Lung (tissue), 12 donors: Measurements from ENCODE around the gene TXNRD2. TPM values are rescaled to one million over a fixed set of nuclear protein-coding genes. Genes with fewer than 3 reads are reported as not detected.

Source experiments
- ATAC-seq: fragments of 200-7000 bp; cut with Tn5 transposase; one replicate; pipeline ENCODE4 v1.9.1; 2020; ENCODE audit warnings: moderate number of reproducible peaks; ENCODE audit not compliant: insufficient read depth, low FRiP score
- DNase-seq, 3 donors: peaks; one replicate each; pipeline ENCODE4 v3.0.0-alpha.2; 2013 to 2017
- H3K27ac ChIP-seq, 2 donors: one replicate each; pipeline ENCODE4 v1.5.1; 2013; ENCODE audit warnings: mild to moderate bottlenecking in 2 of 2, moderate library complexity in 2 of 2, control low read depth in 1 of 2, inconsistent platforms in 1 of 2, low read depth in 1 of 2, low read length in 1 of 2
- H3K27me3 ChIP-seq, 3 donors: one replicate each; pipeline ENCODE4 v1.5.1; 2013; ENCODE audit warnings: low read length in 2 of 3; ENCODE audit not compliant: control insufficient read depth in 3 of 3, insufficient read depth in 3 of 3
- H3K36me3 ChIP-seq, 4 donors: one replicate each; pipeline ENCODE4 v1.5.1; 2013; ENCODE audit warnings: low read length in 4 of 4, mild to moderate bottlenecking in 1 of 4, moderate library complexity in 1 of 4; ENCODE audit not compliant: control insufficient read depth in 4 of 4, insufficient read depth in 4 of 4
- H3K4me1 ChIP-seq, 5 donors: one replicate each; pipeline ENCODE4 v1.5.1; 2013; ENCODE audit warnings: low read length in 5 of 5, mild to moderate bottlenecking in 2 of 5, moderate library complexity in 1 of 5; ENCODE audit not compliant: control insufficient read depth in 5 of 5, insufficient read depth in 5 of 5
- H3K4me3 ChIP-seq: one replicate; pipeline ENCODE4 v1.5.1; 2013; ENCODE audit warnings: mild to moderate bottlenecking, control low read depth, moderate library complexity
- H3K9ac ChIP-seq, 2 donors: one replicate each; pipeline ENCODE4 v1.5.1; 2013; ENCODE audit warnings: low read length in 2 of 2, control low read depth in 1 of 2; ENCODE audit not compliant: insufficient read depth in 1 of 2
- H3K9me3 ChIP-seq, 4 donors: one replicate each; pipeline ENCODE4 v1.5.1; 2013; ENCODE audit warnings: low read length in 3 of 4, mild to moderate bottlenecking in 1 of 4, moderate library complexity in 1 of 4; ENCODE audit not compliant: control insufficient read depth in 4 of 4, insufficient read depth in 3 of 4
- CTCF ChIP-seq: IDR thresholded peaks from 2 replicates; pipeline ENCODE4 v1.5.1; 2012; ENCODE audit warnings: mild to moderate bottlenecking; ENCODE audit errors: control extremely low read depth, extremely low read depth
- WGBS, 2 donors: extraction: QIAGEN DNeasy Blood & Tissue Kit; methylation state at CpG; one replicate each; pipeline ENCODE4 v1.1.7; 2013; 5-methylcytosine and 5-hydroxymethylcytosine counted together
- polyA plus RNA-seq, 2 donors: library from polyadenylated mRNA; stranded (reverse); fragments of 200-250 nt; gene quantifications; one replicate each; pipeline ENCODE4 v1.2.1, GENCODE V29; 2013
- total RNA-seq, 2 donors: library from RNA; depleted of rRNA in 1 of 2; stranded (reverse); fragments of >200 nt in 1 of 2; gene quantifications; one replicate each; pipeline ENCODE4 v1.2.1, GENCODE V29; 2014 to 2021
- donor health status: control.
- donor health status: control.
- donor health status: Bipolar disorder and iron deficiency.
- donor health status: healthy.
- donor health status: DM: yes; HTN: yes; CAD: no.

Gene TXNRD2
- total and polyA plus RNA-seq, 4 donors = 20.3 to 59.2 (median 32.2) TPM

- H3K9ac ChIP-seq = no peak overlapping the region
- no peaks in the 10 kb centered on the region for H3K9me3 ChIP-seq
- H3K4me3 ChIP-seq = no peak overlapping the region
- 76 to 82% methylated on average over 20 of the region's 20 CpGs for WGBS, 2 donors
- TF ChIP-seq CTCF = no peak
- ATAC-seq = no peak
- H3K4me1 ChIP-seq = peaks cover 0 to 11% (median 3%) of the 10 kb centered on the region in 5 donors
- H3K27me3 ChIP-seq = no peaks in the 10 kb centered on the region
- H3K27ac ChIP-seq = no peak overlapping the region
- peaks cover 0 to 48% (median 4%) of the 10 kb centered on the region in 4 donors for H3K36me3 ChIP-seq
- no peak for DNase-seq
These were observed 25.5 kb upstream of the TXNRD2 start for GRCh38 chr22:19966908-19967750.

DNA sequence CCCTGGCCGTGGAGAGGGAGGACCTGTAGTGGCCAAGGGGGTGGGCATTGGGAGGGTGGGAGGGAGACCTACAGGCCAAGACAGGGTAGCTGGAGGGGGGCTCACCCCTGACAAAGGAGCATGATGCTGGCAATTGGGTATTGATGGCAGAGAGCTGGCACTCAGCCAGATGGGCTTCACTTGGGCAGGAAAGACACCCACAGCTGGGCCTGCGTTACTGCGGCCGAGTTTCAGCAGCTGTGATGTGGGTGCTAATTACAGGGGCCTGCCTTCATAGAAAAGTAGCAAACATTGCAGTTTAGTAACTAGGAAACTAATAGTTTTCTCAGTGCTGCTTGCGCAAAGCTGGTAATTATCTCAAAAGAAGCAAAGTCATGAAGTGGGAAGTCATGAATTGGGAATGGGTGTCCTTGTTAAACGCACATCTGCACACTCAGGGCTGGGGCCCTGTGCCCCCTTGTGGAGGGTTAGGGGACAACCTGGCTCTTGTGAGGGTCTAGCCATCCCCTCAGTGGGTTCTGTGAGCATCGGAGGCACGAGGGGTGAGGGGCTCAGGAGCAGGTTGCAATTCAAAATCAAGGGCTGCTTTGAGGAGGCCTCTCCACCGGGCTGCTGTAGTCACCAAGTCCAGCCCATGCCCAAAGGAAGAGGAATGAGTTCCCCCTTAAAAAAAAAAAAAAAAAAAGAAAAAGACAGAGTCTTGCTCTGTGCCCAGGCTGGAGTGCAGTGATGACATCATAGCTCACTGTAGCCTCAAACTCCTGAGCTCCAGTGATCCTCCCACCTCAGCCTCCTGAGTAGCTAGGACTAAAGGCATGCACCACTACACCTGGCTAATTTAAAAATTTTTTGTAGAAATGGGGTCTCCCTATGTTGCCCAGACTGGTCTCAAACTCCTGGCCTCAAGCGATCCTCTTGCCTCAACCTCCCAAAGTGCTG lies 24.4 kb upstream of the TXNRD2 start:
- Histone ChIP-seq H3K36me3 (peaks cover 0 to 43% (median 1%) of the 10 kb centered on the region in 4 donors), H3K27me3 (no peaks in the 10 kb centered on the region), H3K9ac (no peak overlapping the region), H3K4me1 (peaks cover 0 to 15% (median 3%) of the 10 kb centered on the region in 5 donors), H3K9me3 (no peaks in the 10 kb centered on the region), H3K4me3 (no peak overlapping the region), H3K27ac (no peak overlapping the region)
- TF ChIP-seq CTCF = no peak
- 72 to 82% methylated on average over 10 of the region's 10 CpGs for WGBS, 2 donors
- DNase-seq = no peak
- no peak for ATAC-seq

- Histone ChIP-seq H3K4me3 (no peak overlapping the region), H3K36me3 (peaks cover 0 to 40% (median 1%) of the 10 kb centered on the region in 4 donors), H3K27ac (no peak overlapping the region), H3K4me1 (peaks cover 0 to 21% (median 6%) of the 10 kb centered on the region in 5 donors), H3K9ac (no peak overlapping the region), H3K9me3 (no peaks in the 10 kb centered on the region), H3K27me3 (no peaks in the 10 kb centered on the region)
- 96 to 99% methylated on average over 15 of the region's 15 CpGs for WGBS, 2 donors
- no peak for ATAC-seq
- no peak for TF ChIP-seq CTCF
- DNase-seq = no peak
These were observed 23.2 kb upstream of the TXNRD2 start for GRCh38 chr22:19964701-19965386.
